ENCODE data around the gene SLC9A5.

SLC9A5 gene

GRCh38 chr16:67257486-67258160 lies 8.8 kb downstream of the SLC9A5 start:
- no peak for DNase-seq

GRCh38 chr16:67258161-67258835 lies 9.5 kb downstream of the SLC9A5 start:
- no peak for DNase-seq

GRCh38 chr16:67259705-67260104 lies 10.9 kb downstream of the SLC9A5 start:
- no peak for DNase-seq

GRCh38 chr16:67260426-67261063 lies 11.8 kb downstream of the SLC9A5 start:
- DNase-seq, result no peak

GRCh38 chr16:67263201-67263600 lies 14.4 kb downstream of the SLC9A5 start:
- DNase-seq, result no peak

GRCh38 chr16:67264277-67264676 lies 15.5 kb downstream of the SLC9A5 start:
- DNase-seq, result no peak

GRCh38 chr16:67264866-67265265 lies 16.1 kb downstream of the SLC9A5 start:
- DNase-seq, result no peak

GRCh38 chr16:67265834-67266233 lies 17.1 kb downstream of the SLC9A5 start:
- no peak for DNase-seq

- no peak for DNase-seq
Measured at GRCh38 chr16:67268136-67268579, 19.4 kb downstream of the SLC9A5 start.

- no peak for DNase-seq
Measured at GRCh38 chr16:67269766-67270165, 21.0 kb downstream of the SLC9A5 start.

GRCh38 chr16:67270931-67271338 lies 22.2 kb downstream of the SLC9A5 start:
- no peak for DNase-seq

- no peak for DNase-seq
Measured at GRCh38 chr16:67271446-67271845, 22.7 kb downstream of the SLC9A5 start.

GRCh38 chr16:67275321-67275720 lies 26.5 kb downstream of the SLC9A5 start:
- DNase-seq, result no peak

- peak; percentile 60 for DNase-seq
Measured at GRCh38 chr16:67277294-67277998, 28.7 kb downstream of the SLC9A5 start.

- DNase-seq, result no peak
Measured at GRCh38 chr16:67277999-67278772, 29.4 kb downstream of the SLC9A5 start.

- no peak for DNase-seq
Measured at GRCh38 chr16:67278773-67279295, 30.1 kb downstream of the SLC9A5 start.

- DNase-seq, result peak; percentile 84
Measured at GRCh38 chr16:67279296-67280089, 30.7 kb downstream of the SLC9A5 start, which contains the start of gene PLEKHG4. Gene PLEKHG4, plus strand, starts transcription at chr16:67279532. Its CDS starts 513 bp downstream, at chr16:67280045.

GRCh38 chr16:67280090-67281015 lies 31.6 kb downstream of the SLC9A5 start:
- no peak for DNase-seq

GRCh38 chr16:67281536-67282446 lies 33.0 kb downstream of the SLC9A5 start:
- DNase-seq, result no peak

Measured in right forelimb (tissue), 1 donor.